GM21619 (cell line): Measurements from ENCODE around the gene PACSIN1.

Experiments
- ATAC-seq: cut with Tn5 transposase; IDR thresholded peaks from one replicate; pipeline ENCODE4 v1.9.1; 2021; ENCODE audit not compliant: unreplicated experiment

The PACSIN1 gene

GRCh38 chr6:34578445-34579262 is 112.8 kb downstream of the PACSIN1 start:
- no peak for ATAC-seq

- ATAC-seq: no peak
Observed at GRCh38 chr6:34580707-34581560, 115.1 kb downstream of the PACSIN1 start.

GRCh38 chr6:34581561-34581920 is 115.7 kb downstream of the PACSIN1 start:
- no peak for ATAC-seq

- no peak for ATAC-seq
Observed at GRCh38 chr6:34583461-34583860, 117.6 kb downstream of the PACSIN1 start.

- no peak for ATAC-seq
Observed at GRCh38 chr6:34583861-34584604, 118.2 kb downstream of the PACSIN1 start.

GRCh38 chr6:34584694-34585093 is 118.8 kb downstream of the PACSIN1 start:
- ATAC-seq: no peak
